Erythroblast (primary cell): Measurements from ENCODE around the gene CTIF.

Experiments
- DNase-seq, 2 experiments: peaks; one replicate each; lab custom pipeline; 2025; lab: John Stamatoyannopoulos, UW
- GATA1 ChIP-seq: IDR thresholded peaks from 2 replicates; pipeline ENCODE4 v1.6.1; 2011; ENCODE audit warnings: low read depth, mild to moderate bottlenecking, control low read depth, low read length, moderate library complexity
- POLR2A ChIP-seq: IDR thresholded peaks from 2 replicates; pipeline ENCODE4 v1.6.1; 2011; ENCODE audit warnings: mild to moderate bottlenecking, low read length

Gene CTIF

GRCh38 chr18:48743886-48744285 is 205.1 kb downstream of the CTIF start:
- DNase-seq, result no peak

GRCh38 chr18:48745293-48745692 is 206.5 kb downstream of the CTIF start:
- DNase-seq, result no peak
- TF ChIP-seq POLR2A (no peak), GATA1 (no peak)

More at GRCh38 chr18:48743886-48744285, 205.1 kb downstream of the CTIF start:
- TF ChIP-seq GATA1, result no peak
- TF ChIP-seq POLR2A, result no peak

- TF ChIP-seq GATA1 (no peak), POLR2A (no peak)
- no peak for DNase-seq
Observed at GRCh38 chr18:48749768-48750167, 210.9 kb downstream of the CTIF start.

GRCh38 chr18:48750485-48751175 is 211.8 kb downstream of the CTIF start:
- no peak for DNase-seq
- TF ChIP-seq GATA1 (no peak), POLR2A (no peak)

- TF ChIP-seq GATA1 (no peak), POLR2A (no peak)
- no peak for DNase-seq
Observed at GRCh38 chr18:48751727-48752468, 213.1 kb downstream of the CTIF start.

GRCh38 chr18:48752478-48752877 is 213.6 kb downstream of the CTIF start:
- no peak for TF ChIP-seq POLR2A
- TF ChIP-seq GATA1, result no peak
- DNase-seq, result no peak

- TF ChIP-seq POLR2A (no peak), GATA1 (no peak)
- DNase-seq, result no peak
Observed at GRCh38 chr18:48752928-48753327, 214.1 kb downstream of the CTIF start.

GRCh38 chr18:48753691-48754090 is 214.9 kb downstream of the CTIF start:
- no peak for TF ChIP-seq POLR2A
- TF ChIP-seq GATA1, result no peak
- no peak for DNase-seq

GRCh38 chr18:48754559-48754958 is 215.7 kb downstream of the CTIF start:
- TF ChIP-seq GATA1 (no peak), POLR2A (no peak)
- no peak for DNase-seq

GRCh38 chr18:48754993-48755473 is 216.2 kb downstream of the CTIF start:
- TF ChIP-seq GATA1 (no peak), POLR2A (no peak)
- no peak for DNase-seq

- TF ChIP-seq GATA1, result no peak
Observed at GRCh38 chr18:48756511-48757226, 217.8 kb downstream of the CTIF start.

GRCh38 chr18:48757367-48757766 is 218.5 kb downstream of the CTIF start:
- no peak for DNase-seq
- TF ChIP-seq POLR2A (no peak), GATA1 (no peak)

More at GRCh38 chr18:48756511-48757226, 217.8 kb downstream of the CTIF start:
- no peak for DNase-seq

- no peak for TF ChIP-seq GATA1
- no peak for TF ChIP-seq POLR2A
- DNase-seq, result no peak
Observed at GRCh38 chr18:48757906-48758305, 219.1 kb downstream of the CTIF start.

GRCh38 chr18:48761582-48761981 is 222.8 kb downstream of the CTIF start:
- no peak for DNase-seq
- no peak for TF ChIP-seq GATA1
